Neural cell (in vitro differentiated cells): Measurements from ENCODE around the gene SDF4. TPM values are rescaled to one million over a fixed set of nuclear protein-coding genes. Genes with fewer than 3 reads are reported as not detected.

ENCODE experiments used
- H2AFZ ChIP-seq: fragments of 200-600, 300-800 bp; sonication (generic), shearing (Covaris generic); 2 replicates; pipeline ENCODE4 v1.6.0; 2014; ENCODE audit warnings: low read depth, mild to moderate bottlenecking, antibody characterized with exemption, low read length, moderate library complexity
- H3F3A ChIP-seq: fragments of 200-600 bp; shearing (Covaris generic); 2 replicates; pipeline ENCODE4 v1.6.1; 2016; ENCODE audit warnings: mild to moderate bottlenecking, moderate library complexity, mixed read lengths, antibody characterized with exemption, low read length; ENCODE audit not compliant: insufficient read depth, poor library complexity, severe bottlenecking
- H3K27ac ChIP-seq: fragments of 200-600, 300-800 bp; sonication (generic), shearing (Covaris generic); 2 replicates; pipeline ENCODE4 v1.5.1; 2014; ENCODE audit warnings: mild to moderate bottlenecking, low read length, moderate library complexity
- H3K27me3 ChIP-seq: fragments of 300-800, 200-600 bp; sonication (generic), shearing (Covaris generic); 2 replicates; pipeline ENCODE4 v1.6.0; 2014; ENCODE audit warnings: mild to moderate bottlenecking, low read depth, low read length, moderate library complexity; ENCODE audit not compliant: insufficient read depth
- H3K36me3 ChIP-seq: fragments of 300-800, 200-600 bp; sonication (generic), shearing (Covaris generic); 2 replicates; pipeline ENCODE4 v1.5.1; 2014; ENCODE audit warnings: mild to moderate bottlenecking, antibody characterized with exemption, low read length, moderate library complexity; ENCODE audit not compliant: insufficient read depth
- H3K4me2 ChIP-seq: fragments of 300-800, 200-600 bp; sonication (generic), shearing (Covaris generic); 2 replicates; pipeline ENCODE4 v1.6.0; 2014; ENCODE audit warnings: mild to moderate bottlenecking, low read length
- H3K4me3 ChIP-seq: fragments of 300-800, 200-600 bp; sonication (generic), shearing (Covaris generic); 2 replicates; pipeline ENCODE4 v1.5.1; 2014; ENCODE audit warnings: mild to moderate bottlenecking, low read length, moderate library complexity
- H3K79me2 ChIP-seq: fragments of 200-600 bp; shearing (Covaris generic); replicated peaks from 2 replicates; pipeline ENCODE4 v1.6.0; 2014; ENCODE audit warnings: mild to moderate bottlenecking, low read length, moderate library complexity; ENCODE audit not compliant: insufficient read depth
- H3K9ac ChIP-seq: fragments of 300-800, 200-600 bp; sonication (generic), shearing (Covaris generic); 2 replicates; pipeline ENCODE4 v1.6.1; 2016; ENCODE audit warnings: mild to moderate bottlenecking, low read length, mixed read lengths
- H3K9me2 ChIP-seq: fragments of 200-600 bp; shearing (Covaris generic); 2 replicates; pipeline ENCODE4 v1.6.1; 2016; ENCODE audit warnings: mild to moderate bottlenecking, low read length, mixed read lengths; ENCODE audit not compliant: insufficient read depth
- H3K9me3 ChIP-seq: fragments of 200-600, 300-800 bp; sonication (generic), shearing (Covaris generic); 2 replicates; pipeline ENCODE4 v1.6.1; 2016; ENCODE audit warnings: mild to moderate bottlenecking, mixed run types, low read length, moderate library complexity, mixed read lengths
- H4K20me1 ChIP-seq: fragments of 200-600 bp; shearing (Covaris generic); 2 replicates; pipeline ENCODE4 v1.6.1; 2016; ENCODE audit warnings: mild to moderate bottlenecking, mixed run types; ENCODE audit not compliant: insufficient read depth
- EP300 ChIP-seq: fragments of 450-650 bp; conservative IDR thresholded peaks from 2 replicates; pipeline ENCODE4 v1.6.1; 2014; ENCODE audit warnings: antibody characterized with exemption, mild to moderate bottlenecking, moderate library complexity; ENCODE audit not compliant: poor library complexity, severe bottlenecking
- EZH2 ChIP-seq: fragments of 200-600, 300-800 bp; shearing (Covaris generic), sonication (generic); IDR thresholded peaks from 2 replicates; pipeline ENCODE4 v1.6.1; 2014; ENCODE audit warnings: antibody characterized with exemption, low read length, borderline replicate concordance, mild to moderate bottlenecking; ENCODE audit not compliant: insufficient read depth, poor library complexity, severe bottlenecking
- MXI1 ChIP-seq: fragments of 450-650 bp; conservative IDR thresholded peaks from 2 replicates; pipeline ENCODE4 v1.6.1; 2014; ENCODE audit warnings: antibody characterized with exemption, mild to moderate bottlenecking; ENCODE audit not compliant: poor library complexity, severe bottlenecking
- POLR2AphosphoS5 ChIP-seq: IDR thresholded peaks from 2 replicates; pipeline ENCODE4 v1.6.1; 2012
- RAD21 ChIP-seq: fragments of 450-650 bp; conservative IDR thresholded peaks from 2 replicates; pipeline ENCODE4 v1.6.1; 2014; ENCODE audit warnings: antibody characterized with exemption, mild to moderate bottlenecking, moderate library complexity
- SMC3 ChIP-seq: fragments of 450-650 bp; conservative IDR thresholded peaks from 2 replicates; pipeline ENCODE4 v1.6.1; 2014; ENCODE audit warnings: antibody characterized with exemption, mild to moderate bottlenecking, moderate library complexity; ENCODE audit not compliant: poor library complexity
- TAF1 ChIP-seq: IDR thresholded peaks from 2 replicates; pipeline ENCODE4 v1.6.1; 2012; ENCODE audit warnings: low read depth
- polyA plus RNA-seq: library from polyadenylated mRNA; depleted of rRNA; stranded (reverse); fragments of >200 nt; gene quantifications from 2 replicates; pipeline ENCODE4 v1.2.3, GENCODE V29; 2014
- TF ChIP-seq, protein P1 (sequence below): IDR thresholded peaks from 2 replicates; pipeline ENCODE4 v1.6.1; 2012; ENCODE audit warnings: borderline replicate concordance
- TF ChIP-seq, protein P2 (sequence below): fragments of 450-650 bp; IDR thresholded peaks from 2 replicates; pipeline ENCODE4 v1.5.1; 2014; ENCODE audit warnings: antibody characterized with exemption, mild to moderate bottlenecking, moderate library complexity; ENCODE audit not compliant: poor library complexity, severe bottlenecking

Gene SDF4
- polyA plus RNA-seq, 1 donor from 2014 or later = 91.2 TPM

DNA sequence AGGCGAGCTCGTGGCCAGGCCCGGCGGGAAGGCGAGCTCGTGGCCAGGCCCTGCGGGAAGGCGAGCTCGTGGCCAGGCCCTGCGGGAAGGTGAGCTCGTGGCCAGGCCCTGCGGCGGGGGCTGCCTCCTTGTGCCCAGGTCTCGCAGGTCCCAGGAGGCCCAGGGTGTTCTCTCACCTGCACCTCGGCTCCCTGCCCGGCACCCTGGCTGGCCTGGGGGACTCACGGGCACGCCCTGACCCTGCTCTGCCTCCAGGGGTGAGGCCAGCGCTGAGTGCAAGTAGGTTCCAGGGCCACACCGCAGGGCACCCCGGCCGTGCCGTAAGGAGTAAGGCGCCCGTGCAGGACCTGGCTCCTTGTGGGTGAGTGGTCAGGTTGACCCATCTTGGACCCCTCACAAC lies 4.4 kb downstream of the SDF4 start:
- Histone ChIP-seq H3K36me3 (no peaks in the 10 kb centered on the region), H3K27ac (no peak overlapping the region), H3K79me2 (peaks cover 21% of the 10 kb centered on the region), H3K9ac (no peak overlapping the region), H3K9me2 (no peaks in the 10 kb centered on the region), H3K9me3 (no peaks in the 10 kb centered on the region), H3K4me2 (no peak overlapping the region), H2AFZ (no peak overlapping the region), H3K27me3 (no peaks in the 10 kb centered on the region), H3K4me3 (no peak overlapping the region), H3F3A (no peaks in the 10 kb centered on the region), H4K20me1 (no peaks in the 10 kb centered on the region)
- TF ChIP-seq, protein P1, sequence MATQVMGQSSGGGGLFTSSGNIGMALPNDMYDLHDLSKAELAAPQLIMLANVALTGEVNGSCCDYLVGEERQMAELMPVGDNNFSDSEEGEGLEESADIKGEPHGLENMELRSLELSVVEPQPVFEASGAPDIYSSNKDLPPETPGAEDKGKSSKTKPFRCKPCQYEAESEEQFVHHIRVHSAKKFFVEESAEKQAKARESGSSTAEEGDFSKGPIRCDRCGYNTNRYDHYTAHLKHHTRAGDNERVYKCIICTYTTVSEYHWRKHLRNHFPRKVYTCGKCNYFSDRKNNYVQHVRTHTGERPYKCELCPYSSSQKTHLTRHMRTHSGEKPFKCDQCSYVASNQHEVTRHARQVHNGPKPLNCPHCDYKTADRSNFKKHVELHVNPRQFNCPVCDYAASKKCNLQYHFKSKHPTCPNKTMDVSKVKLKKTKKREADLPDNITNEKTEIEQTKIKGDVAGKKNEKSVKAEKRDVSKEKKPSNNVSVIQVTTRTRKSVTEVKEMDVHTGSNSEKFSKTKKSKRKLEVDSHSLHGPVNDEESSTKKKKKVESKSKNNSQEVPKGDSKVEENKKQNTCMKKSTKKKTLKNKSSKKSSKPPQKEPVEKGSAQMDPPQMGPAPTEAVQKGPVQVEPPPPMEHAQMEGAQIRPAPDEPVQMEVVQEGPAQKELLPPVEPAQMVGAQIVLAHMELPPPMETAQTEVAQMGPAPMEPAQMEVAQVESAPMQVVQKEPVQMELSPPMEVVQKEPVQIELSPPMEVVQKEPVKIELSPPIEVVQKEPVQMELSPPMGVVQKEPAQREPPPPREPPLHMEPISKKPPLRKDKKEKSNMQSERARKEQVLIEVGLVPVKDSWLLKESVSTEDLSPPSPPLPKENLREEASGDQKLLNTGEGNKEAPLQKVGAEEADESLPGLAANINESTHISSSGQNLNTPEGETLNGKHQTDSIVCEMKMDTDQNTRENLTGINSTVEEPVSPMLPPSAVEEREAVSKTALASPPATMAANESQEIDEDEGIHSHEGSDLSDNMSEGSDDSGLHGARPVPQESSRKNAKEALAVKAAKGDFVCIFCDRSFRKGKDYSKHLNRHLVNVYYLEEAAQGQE = no peak
- TF ChIP-seq EZH2 = no peak
- TF ChIP-seq EP300 = no peak
- TF ChIP-seq TAF1 = no peak
- no peak for TF ChIP-seq POLR2AphosphoS5
- TF ChIP-seq SMC3 = no peak
- TF ChIP-seq, protein P2, sequence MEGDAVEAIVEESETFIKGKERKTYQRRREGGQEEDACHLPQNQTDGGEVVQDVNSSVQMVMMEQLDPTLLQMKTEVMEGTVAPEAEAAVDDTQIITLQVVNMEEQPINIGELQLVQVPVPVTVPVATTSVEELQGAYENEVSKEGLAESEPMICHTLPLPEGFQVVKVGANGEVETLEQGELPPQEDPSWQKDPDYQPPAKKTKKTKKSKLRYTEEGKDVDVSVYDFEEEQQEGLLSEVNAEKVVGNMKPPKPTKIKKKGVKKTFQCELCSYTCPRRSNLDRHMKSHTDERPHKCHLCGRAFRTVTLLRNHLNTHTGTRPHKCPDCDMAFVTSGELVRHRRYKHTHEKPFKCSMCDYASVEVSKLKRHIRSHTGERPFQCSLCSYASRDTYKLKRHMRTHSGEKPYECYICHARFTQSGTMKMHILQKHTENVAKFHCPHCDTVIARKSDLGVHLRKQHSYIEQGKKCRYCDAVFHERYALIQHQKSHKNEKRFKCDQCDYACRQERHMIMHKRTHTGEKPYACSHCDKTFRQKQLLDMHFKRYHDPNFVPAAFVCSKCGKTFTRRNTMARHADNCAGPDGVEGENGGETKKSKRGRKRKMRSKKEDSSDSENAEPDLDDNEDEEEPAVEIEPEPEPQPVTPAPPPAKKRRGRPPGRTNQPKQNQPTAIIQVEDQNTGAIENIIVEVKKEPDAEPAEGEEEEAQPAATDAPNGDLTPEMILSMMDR = no peak
- TF ChIP-seq RAD21 = no peak
- TF ChIP-seq MXI1 = no peak

DNA sequence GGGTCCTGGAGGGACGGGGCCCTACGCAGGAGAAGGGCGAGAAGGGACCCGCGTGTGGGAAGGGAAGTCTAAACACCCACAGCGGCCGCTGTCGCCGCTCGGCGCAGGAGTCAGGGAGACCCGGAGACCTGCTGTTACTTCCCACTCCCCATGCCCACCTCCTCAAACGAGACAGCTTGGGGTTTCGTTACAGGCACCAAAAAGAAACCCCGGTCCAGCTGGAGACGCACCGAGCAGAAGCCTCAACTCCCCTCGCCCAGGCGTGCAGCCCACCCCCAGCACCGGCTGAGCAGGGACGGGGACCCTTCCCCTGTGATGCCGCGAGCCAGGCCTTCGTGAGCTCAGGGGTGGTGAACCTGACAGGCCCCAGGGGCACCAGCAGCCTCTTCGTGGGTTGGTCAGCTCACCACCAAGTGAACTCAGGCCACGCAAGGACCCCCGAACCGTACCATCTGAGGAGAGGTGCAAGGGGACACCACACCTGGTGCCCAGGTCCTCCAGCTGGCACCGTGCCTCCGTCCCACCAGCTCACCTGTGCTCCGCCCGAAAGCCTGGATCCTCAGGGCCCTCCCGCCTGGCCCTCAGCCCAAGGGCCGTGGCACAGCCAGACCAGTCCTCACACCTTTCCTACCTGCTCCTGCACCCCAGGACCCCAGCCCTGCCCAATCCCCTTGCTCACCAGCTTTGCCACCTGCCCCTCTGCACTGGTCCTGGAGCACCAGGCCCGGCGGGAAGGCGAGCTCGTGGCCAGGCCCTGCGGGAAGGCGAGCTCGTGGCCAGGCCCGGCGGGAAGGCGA lies 5.0 kb downstream of the SDF4 start:
- Histone ChIP-seq H3F3A (no peaks in the 10 kb centered on the region), H2AFZ (no peak overlapping the region), H3K9me2 (no peaks in the 10 kb centered on the region), H4K20me1 (no peaks in the 10 kb centered on the region), H3K27me3 (no peaks in the 10 kb centered on the region), H3K79me2 (peaks cover 21% of the 10 kb centered on the region), H3K9ac (no peak overlapping the region), H3K4me2 (no peak overlapping the region), H3K4me3 (no peak overlapping the region), H3K27ac (no peak overlapping the region), H3K9me3 (no peaks in the 10 kb centered on the region), H3K36me3 (no peaks in the 10 kb centered on the region)
- no peak for TF ChIP-seq EP300
- TF ChIP-seq SMC3 = no peak
- TF ChIP-seq TAF1 = no peak
- TF ChIP-seq POLR2AphosphoS5 = no peak
- TF ChIP-seq MXI1 = no peak
- TF ChIP-seq, protein P1 = no peak
- TF ChIP-seq, protein P2 = no peak
- TF ChIP-seq RAD21 = no peak
- no peak for TF ChIP-seq EZH2
